Kidney glomerular epithelial cell (primary cell): ENCODE measurements around the gene PLEKHG4B.
"Not testable (repeated sequence)": the region's sequence is repeated elsewhere in the genome, so short reads cannot be mapped to it uniquely, and the experiment has no call there.

ENCODE experiments used
- DNase-seq: peaks from one replicate; lab custom pipeline; 2025; lab: John Stamatoyannopoulos, UW

PLEKHG4B gene

DNA sequence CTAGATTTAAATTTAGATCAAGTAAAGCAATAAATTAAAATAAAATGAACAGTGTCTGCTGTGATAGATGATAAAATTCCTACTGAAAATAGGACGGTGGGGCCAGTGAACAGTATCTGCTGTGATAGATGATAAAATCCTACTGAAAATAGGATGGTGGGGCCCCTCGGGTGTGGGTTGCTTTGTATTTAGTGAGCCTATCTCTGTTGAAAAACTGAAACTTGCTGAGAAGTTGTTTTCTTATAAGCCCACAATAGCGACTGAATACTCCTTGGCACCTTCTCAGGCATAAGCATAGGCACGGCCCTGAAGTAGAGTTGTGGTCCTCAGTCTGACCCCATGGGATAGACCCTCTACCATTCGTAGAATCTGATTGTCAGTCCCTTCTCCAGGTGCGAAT lies 131.8 kb downstream of the PLEKHG4B start:
- no peak for DNase-seq

DNA sequence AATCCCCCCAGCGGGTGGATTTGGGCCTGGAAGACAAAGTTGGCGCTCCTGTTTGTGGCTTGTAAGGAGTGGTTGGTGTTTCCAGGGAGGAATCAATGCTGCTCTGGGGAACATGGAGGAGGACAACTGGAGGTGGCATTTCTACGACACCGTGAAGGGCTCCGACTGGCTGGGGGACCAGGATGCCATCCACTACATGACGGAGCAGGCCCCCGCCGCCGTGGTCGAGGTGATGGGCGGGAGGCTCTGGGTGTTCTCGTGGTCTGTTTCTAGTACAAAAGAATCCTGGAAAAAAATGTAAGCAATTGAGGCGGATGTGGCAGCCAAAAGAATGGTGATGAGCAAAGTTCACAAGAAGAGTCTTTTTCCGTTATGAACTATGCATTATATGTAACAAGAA lies 133.4 kb downstream of the PLEKHG4B start:
- no peak for DNase-seq

DNA sequence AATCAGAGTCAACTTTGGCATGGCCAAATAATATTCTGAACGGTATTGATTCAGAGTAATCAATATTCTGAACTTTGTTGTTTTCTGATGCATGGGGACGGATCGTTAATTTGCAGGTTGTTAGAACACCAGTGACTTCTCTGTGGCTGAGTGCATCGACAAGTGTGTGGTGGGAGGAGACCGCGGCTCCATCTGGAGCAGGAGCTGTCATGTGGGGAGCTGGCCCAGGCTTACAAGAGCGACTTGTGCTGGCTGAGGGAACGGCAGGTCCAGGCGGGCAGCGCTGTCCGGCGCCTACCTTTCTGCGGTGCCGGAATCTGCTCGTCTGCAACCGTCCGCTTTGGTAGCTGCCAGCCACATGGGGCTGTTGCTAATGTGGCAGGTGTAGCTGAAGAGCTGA lies 135.4 kb downstream of the PLEKHG4B start:
- DNase-seq, result not testable (repeated sequence)

DNA sequence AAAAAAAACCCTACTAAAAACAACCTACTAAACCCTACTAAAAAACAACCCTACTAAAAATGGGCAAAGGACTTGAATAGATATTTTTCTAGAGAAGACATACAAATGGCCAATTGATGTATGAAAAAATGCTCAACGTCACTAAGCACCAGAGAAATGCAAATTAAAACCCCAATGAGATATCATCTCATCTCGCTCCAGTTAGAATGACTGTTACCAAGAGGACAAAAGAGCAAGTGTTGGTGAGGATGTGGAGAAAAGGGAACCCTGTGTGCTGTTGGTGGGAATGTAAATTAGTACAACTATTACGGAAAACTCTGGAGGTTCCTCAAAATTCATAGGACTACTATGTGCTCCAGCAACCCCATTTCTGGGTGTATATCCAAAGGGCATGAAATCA lies 136.9 kb downstream of the PLEKHG4B start:
- no peak for DNase-seq

DNA sequence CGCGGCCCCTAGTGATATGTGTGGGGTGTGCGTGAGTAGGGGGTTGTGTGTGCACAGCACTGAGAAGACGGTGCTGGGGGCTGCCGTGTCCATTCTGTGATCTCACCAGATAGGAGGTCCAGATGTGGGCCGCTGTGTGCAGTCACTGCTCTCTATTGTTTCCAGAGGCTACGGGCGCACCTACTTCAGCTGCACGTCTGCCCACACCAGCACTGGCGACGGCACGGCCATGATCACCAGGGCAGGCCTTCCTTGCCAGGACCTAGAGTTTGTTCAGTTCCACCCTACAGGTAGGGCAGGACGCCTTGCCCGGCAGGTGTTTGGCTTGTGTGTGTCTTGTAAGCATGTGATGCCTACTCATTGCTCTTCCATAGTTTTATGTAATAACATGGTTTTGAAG lies 138.7 kb downstream of the PLEKHG4B start:
- DNase-seq, result no peak

DNA sequence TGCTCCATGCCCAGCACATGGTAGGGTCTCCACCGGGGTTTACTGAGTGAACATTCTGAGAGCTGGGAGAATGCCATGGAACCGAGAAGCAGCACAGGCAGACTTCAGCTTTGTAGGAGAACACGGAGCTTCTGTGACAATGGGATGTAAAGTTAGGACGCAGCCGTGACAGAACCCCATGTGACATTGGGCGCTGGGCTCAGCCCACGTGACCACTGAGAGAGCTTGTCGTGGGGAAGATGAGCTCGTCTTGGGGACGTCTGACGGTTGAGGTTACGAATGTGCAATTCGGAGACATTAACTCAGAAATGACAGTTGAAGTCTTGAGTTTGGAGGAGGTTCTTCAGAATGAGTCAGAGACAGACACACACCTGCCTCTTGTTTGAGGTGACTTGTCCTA lies 139.7 kb downstream of the PLEKHG4B start:
- DNase-seq, result no peak

DNA sequence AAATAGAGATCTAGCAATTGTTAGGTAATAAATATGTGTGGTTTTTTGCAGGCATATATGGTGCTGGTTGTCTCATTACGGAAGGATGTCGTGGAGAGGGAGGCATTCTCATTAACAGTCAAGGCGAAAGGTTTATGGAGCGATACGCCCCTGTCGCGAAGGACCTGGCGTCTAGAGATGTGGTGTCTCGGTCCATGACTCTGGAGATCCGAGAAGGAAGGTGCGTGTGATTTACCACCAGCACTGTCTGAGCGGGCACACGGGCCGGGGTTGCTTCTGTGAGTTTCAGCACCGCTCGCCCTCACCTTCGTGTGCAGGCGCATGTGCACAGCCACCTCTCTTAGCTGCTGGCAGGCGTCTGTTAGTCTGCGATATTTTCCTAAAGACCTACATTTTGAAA lies 141.5 kb downstream of the PLEKHG4B start:
- DNase-seq, result not testable (repeated sequence)

DNA sequence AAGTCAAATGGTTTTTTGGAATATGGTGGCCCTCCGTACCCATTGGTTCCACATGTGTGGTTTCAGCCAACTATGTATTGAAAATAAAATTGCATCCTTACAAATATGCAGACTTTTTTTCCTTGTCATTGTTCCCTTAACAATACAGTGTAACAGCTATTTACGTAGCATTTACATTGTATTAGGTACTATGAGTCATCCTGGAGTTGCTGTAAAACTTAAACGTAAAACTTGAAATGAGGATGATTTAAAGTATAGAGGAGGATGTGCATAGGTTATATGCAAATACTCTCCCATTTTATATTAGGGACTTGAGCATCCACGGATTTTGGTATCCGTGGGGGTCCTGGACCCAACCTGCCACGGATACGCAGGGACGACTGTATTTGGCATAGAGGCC lies 142.5 kb downstream of the PLEKHG4B start:
- no peak for DNase-seq

DNA sequence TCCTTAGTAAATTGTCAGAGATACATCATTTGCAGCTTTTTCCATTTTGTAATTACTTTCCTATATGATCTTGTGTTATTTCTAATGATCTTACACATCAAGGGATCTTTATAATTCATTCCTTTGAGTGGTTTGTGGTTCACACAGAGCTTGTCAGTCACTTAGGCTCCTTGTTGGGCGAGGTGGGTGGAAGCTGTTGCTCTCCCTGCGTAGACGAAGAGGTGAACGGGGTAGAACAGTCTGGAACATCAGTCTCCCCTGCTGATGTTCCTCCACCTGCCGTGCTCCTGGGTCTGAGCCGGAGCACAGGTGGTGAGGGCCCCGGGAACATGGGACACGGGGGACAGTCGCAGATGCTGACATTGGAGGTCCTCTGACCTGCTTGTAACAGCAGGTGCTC lies 143.6 kb downstream of the PLEKHG4B start:
- not testable (repeated sequence) for DNase-seq

DNA sequence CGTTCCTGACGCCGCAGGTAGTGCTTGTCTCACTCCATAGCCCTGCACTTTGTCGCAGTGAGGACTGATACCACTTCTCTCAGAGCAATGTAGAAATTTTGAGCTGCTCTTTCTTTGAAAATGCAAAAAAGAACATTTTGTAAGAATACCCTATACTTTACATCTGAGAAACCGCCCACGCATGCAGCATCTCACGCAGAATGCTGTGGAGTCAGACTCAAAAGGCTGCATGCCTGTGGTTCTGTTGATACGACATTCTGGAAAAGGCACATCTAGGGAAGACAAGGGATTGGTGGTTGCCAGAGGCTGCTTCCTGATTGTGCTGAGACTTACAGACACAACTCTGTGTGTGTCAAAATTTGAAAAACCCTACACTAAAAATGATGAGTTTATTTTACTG lies 146.0 kb downstream of the PLEKHG4B start:
- DNase-seq, result not testable (repeated sequence)
